Hepatocyte (in vitro differentiated cells): ENCODE results near the gene FDXACB1.

Source experiments
- CTCF ChIP-seq: fragments of 200-600 bp; sonication (generic); IDR thresholded peaks from 2 replicates; pipeline ENCODE4 v1.5.1; 2016; ENCODE audit warnings: antibody characterized with exemption, mild to moderate bottlenecking; ENCODE audit not compliant: poor library complexity
- EZH2 ChIP-seq: fragments of 200-600 bp; sonication (generic); IDR thresholded peaks from 2 replicates; pipeline ENCODE4 v1.6.1; 2016; ENCODE audit warnings: antibody characterized with exemption, mild to moderate bottlenecking, borderline replicate concordance

- TF ChIP-seq CTCF = no peak
- no peak for TF ChIP-seq EZH2
These were observed 39.7 kb upstream of the FDXACB1 start, which contains the start of gene C11orf52 for GRCh38 chr11:111918390-111919256.
